NCI-H1694 (cell line): Measurements from ENCODE around the gene VAMP3.

ENCODE experiments used
- DNase-seq: peaks from one replicate; lab custom pipeline; 2025; lab: John Stamatoyannopoulos, UW

VAMP3 gene

DNA sequence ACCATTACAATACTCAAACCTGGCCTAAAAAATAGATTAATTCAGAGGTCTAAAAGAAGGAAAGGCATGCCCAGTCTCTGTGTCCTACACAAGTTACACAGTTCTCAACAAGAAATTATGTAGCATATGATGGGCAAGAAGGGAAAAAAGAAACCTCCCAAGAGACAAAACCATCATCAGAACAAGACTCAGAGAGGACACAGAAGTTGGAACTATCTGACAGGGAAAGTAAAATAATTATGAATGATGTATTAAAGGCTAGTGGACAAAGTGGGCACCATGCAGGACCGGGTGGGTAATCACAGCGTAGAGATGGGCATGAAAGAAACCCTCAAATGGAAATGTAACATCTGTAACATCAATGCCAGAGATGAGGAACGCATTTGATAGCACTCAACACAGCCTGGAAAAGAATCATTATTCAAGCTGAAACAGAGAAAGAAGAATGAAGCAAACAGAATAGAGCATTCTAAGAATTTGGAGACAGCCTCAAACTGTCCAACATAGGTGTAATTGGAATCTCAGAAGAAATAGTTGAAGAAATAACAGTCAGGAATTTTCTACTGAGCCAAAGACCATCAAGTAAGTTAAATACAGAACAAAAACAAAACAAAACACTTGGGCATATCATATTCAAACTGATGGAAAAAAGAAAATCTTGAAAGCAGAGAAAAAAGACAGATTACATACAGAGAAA, 42.7 kb downstream of the VAMP3 start:
- no peak for DNase-seq

DNA sequence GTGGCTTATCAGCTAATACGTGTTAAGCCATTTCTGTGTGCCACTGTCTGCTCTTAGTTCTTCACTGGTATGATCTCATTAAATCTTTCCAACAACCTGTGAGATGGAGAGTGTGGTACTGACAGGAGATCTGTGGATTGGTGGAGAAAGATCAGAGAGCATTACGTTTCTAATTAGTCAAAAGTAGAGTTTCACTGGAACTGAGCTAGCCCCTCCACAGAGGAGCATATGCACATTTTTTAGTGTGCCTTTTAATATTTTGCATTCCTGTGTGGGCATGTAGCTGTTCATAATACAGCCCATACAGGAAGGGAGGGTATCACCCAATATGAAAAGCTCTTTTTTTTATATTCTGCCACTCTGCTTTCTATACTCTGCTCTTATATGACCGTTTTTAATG, 50.2 kb downstream of the VAMP3 start:
- DNase-seq: no peak

DNA sequence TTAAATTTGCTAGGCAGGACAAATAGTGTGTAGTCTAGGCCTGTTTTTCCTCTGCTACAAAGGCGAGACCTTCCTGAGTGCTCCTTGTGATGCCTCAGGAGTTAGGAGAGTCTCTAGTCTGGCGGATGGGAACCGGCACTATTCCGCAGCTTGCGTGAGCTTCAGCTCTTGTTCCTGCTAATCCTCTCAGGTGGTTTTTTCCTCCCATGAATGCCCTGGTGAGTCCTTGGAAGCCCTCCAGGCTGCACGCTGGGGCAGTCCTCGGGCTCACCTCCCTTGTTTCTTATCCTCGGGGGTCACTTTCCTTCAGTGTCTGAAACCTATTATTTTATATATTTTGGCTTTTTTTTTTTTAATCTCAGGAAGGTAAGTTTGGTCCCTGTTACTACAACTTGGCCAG, 53.6 kb downstream of the VAMP3 start:
- no peak for DNase-seq

DNA sequence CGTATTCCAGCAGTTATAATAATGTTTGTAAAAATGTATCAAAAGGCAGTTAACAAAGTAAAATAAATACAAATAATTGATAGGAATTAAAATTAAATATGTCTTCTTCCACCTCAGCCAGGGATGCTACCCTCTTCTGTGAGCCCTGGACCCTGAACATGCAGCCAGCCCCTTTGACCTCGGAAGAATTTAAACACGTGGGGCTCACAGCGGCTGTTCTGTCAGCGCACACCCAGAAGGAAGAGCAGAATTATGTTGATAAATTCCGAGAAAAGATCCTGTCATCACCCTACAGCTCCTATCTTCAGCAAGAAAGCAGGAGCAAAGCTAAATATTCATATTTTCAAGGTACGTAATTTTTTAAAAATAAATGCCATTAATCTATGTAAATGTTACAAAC, 55.3 kb downstream of the VAMP3 start:
- no peak for DNase-seq

DNA sequence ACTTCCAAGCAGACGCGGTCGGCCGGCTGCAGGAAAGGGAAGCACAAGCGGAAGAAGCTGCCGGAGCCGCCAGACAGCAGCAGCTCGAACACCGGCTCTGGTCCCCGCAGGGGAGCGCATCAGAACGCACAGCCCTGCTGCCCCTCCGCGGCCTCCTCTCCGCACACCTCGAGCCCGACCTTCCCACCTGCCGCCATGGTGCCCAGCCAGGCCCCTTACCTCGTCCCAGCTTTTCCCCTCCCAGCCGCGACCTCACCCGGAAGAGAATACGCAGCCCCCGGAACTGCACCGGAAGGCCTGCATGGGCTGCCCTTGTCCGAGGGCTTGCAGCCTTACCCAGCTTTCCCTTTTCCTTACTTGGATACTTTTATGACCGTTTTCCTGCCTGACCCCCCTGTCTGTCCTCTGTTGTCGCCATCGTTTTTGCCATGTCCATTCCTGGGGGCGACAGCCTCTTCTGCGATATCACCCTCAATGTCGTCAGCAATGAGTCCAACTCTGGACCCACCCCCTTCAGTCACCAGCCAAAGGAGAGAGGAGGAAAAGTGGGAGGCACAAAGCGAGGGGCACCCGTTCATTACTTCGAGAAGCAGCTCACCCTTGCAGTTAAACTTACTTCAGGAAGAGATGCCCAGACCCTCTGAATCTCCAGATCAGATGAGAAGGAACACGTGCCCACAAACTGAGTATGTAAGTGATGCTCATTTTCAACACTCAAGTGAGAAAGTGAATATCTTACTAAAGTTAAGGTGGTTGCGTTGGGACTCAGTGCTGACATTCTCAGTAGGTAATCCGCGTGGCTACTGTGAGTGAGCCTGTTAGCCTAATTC, 56.2 kb downstream of the VAMP3 start:
- DNase-seq: no peak
